ENCODE data around the gene SGTA.

The SGTA gene

GRCh38 chr19:2726160-2726855 is 56.8 kb downstream of the SGTA start:
- H3K9me3 ChIP-seq (replicated peaks; ENCODE audit: insufficient read depth, low read length): no peaks in the 10 kb centered on the region
- H3K27me3 ChIP-seq (replicated peaks; ENCODE audit: insufficient read depth, low read length): peaks cover 61% of the 10 kb centered on the region
- no peaks in the 10 kb centered on the region for H3K4me1 ChIP-seq (ENCODE audit: low read length)
- H3K79me2 ChIP-seq (ENCODE audit: low read length): no peaks in the 10 kb centered on the region
- TF ChIP-seq EZH2phosphoT487 (IDR thresholded peaks at IDR 0.05; ENCODE audit: low read length) (no peak), EZH2 (optimal IDR thresholded peaks at IDR 0.05; ENCODE audit: low read depth, low read length) (no peak)
- TF ChIP-seq, protein P1, sequence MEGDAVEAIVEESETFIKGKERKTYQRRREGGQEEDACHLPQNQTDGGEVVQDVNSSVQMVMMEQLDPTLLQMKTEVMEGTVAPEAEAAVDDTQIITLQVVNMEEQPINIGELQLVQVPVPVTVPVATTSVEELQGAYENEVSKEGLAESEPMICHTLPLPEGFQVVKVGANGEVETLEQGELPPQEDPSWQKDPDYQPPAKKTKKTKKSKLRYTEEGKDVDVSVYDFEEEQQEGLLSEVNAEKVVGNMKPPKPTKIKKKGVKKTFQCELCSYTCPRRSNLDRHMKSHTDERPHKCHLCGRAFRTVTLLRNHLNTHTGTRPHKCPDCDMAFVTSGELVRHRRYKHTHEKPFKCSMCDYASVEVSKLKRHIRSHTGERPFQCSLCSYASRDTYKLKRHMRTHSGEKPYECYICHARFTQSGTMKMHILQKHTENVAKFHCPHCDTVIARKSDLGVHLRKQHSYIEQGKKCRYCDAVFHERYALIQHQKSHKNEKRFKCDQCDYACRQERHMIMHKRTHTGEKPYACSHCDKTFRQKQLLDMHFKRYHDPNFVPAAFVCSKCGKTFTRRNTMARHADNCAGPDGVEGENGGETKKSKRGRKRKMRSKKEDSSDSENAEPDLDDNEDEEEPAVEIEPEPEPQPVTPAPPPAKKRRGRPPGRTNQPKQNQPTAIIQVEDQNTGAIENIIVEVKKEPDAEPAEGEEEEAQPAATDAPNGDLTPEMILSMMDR (IDR thresholded peaks at IDR 0.05; ENCODE audit: low read length): no peak
- no peaks in the 10 kb centered on the region for H3K9me2 ChIP-seq (replicated peaks; ENCODE audit: insufficient read depth, low read length)
- DNase-seq: no peak
- H3K4me2 ChIP-seq (ENCODE audit: low read depth, low read length): no peak overlapping the region
- no peak overlapping the region for H2AFZ ChIP-seq (ENCODE audit: low read length)
- H3F3A ChIP-seq (ENCODE audit: insufficient read depth, low read length): no peaks in the 10 kb centered on the region
- no peaks in the 10 kb centered on the region for H3K36me3 ChIP-seq (replicated peaks; ENCODE audit: insufficient read depth, low read length)
- no peak overlapping the region for H3K9ac ChIP-seq (ENCODE audit: low read length)
- H4K20me1 ChIP-seq (ENCODE audit: insufficient read depth, low read length): no peaks in the 10 kb centered on the region
- no peak overlapping the region for H3K27ac ChIP-seq (ENCODE audit: low read length)
- no peak overlapping the region for H3K4me3 ChIP-seq (ENCODE audit: low read length)

GRCh38 chr19:2724148-2724557 is 58.9 kb downstream of the SGTA start:
- TF ChIP-seq, protein P1 (IDR thresholded peaks at IDR 0.05; ENCODE audit: low read length): no peak
- TF ChIP-seq EZH2 (optimal IDR thresholded peaks at IDR 0.05; ENCODE audit: low read depth, low read length) (no peak), EZH2phosphoT487 (IDR thresholded peaks at IDR 0.05; ENCODE audit: low read length) (no peak)
- no peak for DNase-seq
- no peak overlapping the region for H3K4me2 ChIP-seq (ENCODE audit: low read depth, low read length)
- H3K4me1 ChIP-seq (ENCODE audit: low read length): no peaks in the 10 kb centered on the region
- H3K36me3 ChIP-seq (replicated peaks; ENCODE audit: insufficient read depth, low read length): no peaks in the 10 kb centered on the region
- 0 out of 2 replicates have a peak, but pooled peaks cover 4% of the 10 kb centered on the region for H3F3A ChIP-seq (ENCODE audit: insufficient read depth, low read length)
- H3K4me3 ChIP-seq (ENCODE audit: low read length): no peak overlapping the region
- no peaks in the 10 kb centered on the region for H4K20me1 ChIP-seq (ENCODE audit: insufficient read depth, low read length)
- no peaks in the 10 kb centered on the region for H3K9me2 ChIP-seq (replicated peaks; ENCODE audit: insufficient read depth, low read length)
- H3K27ac ChIP-seq (ENCODE audit: low read length): no peak overlapping the region
- H3K9me3 ChIP-seq (replicated peaks; ENCODE audit: insufficient read depth, low read length): no peaks in the 10 kb centered on the region
- H3K9ac ChIP-seq (ENCODE audit: low read length): no peak overlapping the region
- H3K79me2 ChIP-seq (ENCODE audit: low read length): no peaks in the 10 kb centered on the region
- H2AFZ ChIP-seq (ENCODE audit: low read length): no peak overlapping the region
- peaks cover 76% of the 10 kb centered on the region for H3K27me3 ChIP-seq (replicated peaks; ENCODE audit: insufficient read depth, low read length)

DNA sequence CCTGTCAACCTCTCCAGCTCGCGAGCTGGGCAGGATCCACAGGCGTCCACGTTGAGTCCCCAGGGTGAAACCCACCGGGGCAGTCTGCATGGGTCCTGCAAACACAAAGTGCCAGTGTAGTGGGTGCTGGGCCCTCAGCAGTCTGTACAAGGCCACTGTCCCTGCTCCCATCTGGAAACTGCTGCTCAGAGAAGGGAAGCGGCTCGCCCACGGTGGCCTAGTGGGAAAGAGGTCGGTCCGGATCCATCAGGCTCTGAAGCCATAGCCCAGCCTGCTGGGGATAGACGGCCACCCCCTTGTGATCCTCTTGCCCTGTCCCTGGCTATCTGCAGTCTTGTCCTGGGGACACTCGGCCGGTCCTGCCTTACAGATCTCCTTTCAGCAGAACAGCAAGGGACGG is 59.3 kb downstream of the SGTA start:
- no peaks in the 10 kb centered on the region for H3K4me1 ChIP-seq (ENCODE audit: low read length)
- H3K4me3 ChIP-seq (ENCODE audit: low read length): no peak overlapping the region
- no peaks in the 10 kb centered on the region for H3K36me3 ChIP-seq (replicated peaks; ENCODE audit: insufficient read depth, low read length)
- peaks cover 80% of the 10 kb centered on the region for H3K27me3 ChIP-seq (replicated peaks; ENCODE audit: insufficient read depth, low read length)
- no peak overlapping the region for H3K27ac ChIP-seq (ENCODE audit: low read length)
- no peak overlapping the region for H3K9ac ChIP-seq (ENCODE audit: low read length)
- TF ChIP-seq EZH2 (optimal IDR thresholded peaks at IDR 0.05; ENCODE audit: low read depth, low read length): no peak
- no peak for TF ChIP-seq EZH2phosphoT487 (IDR thresholded peaks at IDR 0.05; ENCODE audit: low read length)
- TF ChIP-seq, protein P1 (IDR thresholded peaks at IDR 0.05; ENCODE audit: low read length): no peak
- H3K9me2 ChIP-seq (replicated peaks; ENCODE audit: insufficient read depth, low read length): no peaks in the 10 kb centered on the region
- no peaks in the 10 kb centered on the region for H3K9me3 ChIP-seq (replicated peaks; ENCODE audit: insufficient read depth, low read length)
- no peak overlapping the region for H3K4me2 ChIP-seq (ENCODE audit: low read depth, low read length)
- 0 out of 2 replicates have a peak, but pooled peaks cover 4% of the 10 kb centered on the region for H3F3A ChIP-seq (ENCODE audit: insufficient read depth, low read length)
- DNase-seq: no peak
- no peaks in the 10 kb centered on the region for H4K20me1 ChIP-seq (ENCODE audit: insufficient read depth, low read length)
- no peak overlapping the region for H2AFZ ChIP-seq (ENCODE audit: low read length)
- H3K79me2 ChIP-seq (ENCODE audit: low read length): no peaks in the 10 kb centered on the region
